BLaER1 (cell line): ENCODE measurements around the gene KHDC3L.
"Not testable (repeated sequence)": the region's sequence is repeated elsewhere in the genome, so short reads cannot be mapped to it uniquely, and the experiment has no call there.

Experiments
- H3K27ac ChIP-seq: shearing (Covaris generic); formaldehyde crosslinking; 2 replicates; pipeline ENCODE4 v1.8.1; 2022
- H3K27me3 ChIP-seq: shearing (Covaris generic); formaldehyde crosslinking; 2 replicates; pipeline ENCODE4 v1.8.1; 2022
- H3K36me3 ChIP-seq: shearing (Covaris generic); formaldehyde crosslinking; 2 replicates; pipeline ENCODE4 v1.8.1; 2022
- H3K4me1 ChIP-seq: shearing (Covaris generic); formaldehyde crosslinking; 2 replicates; pipeline ENCODE4 v1.8.1; 2022
- H3K4me2 ChIP-seq: shearing (Covaris generic); formaldehyde crosslinking; 2 replicates; pipeline ENCODE4 v1.8.1; 2022
- H3K4me3 ChIP-seq: shearing (Covaris generic); formaldehyde crosslinking; 2 replicates; pipeline ENCODE4 v1.8.1; 2022
- H3K9ac ChIP-seq: shearing (Covaris generic); formaldehyde crosslinking; 2 replicates; pipeline ENCODE4 v1.8.1; 2022
- H3K9me3 ChIP-seq: shearing (Covaris generic); formaldehyde crosslinking; 2 replicates; pipeline ENCODE4 v1.8.1; 2022
- H4K20me1 ChIP-seq: shearing (Covaris generic); formaldehyde crosslinking; 2 replicates; pipeline ENCODE4 v1.8.1; 2022
- Cebpa-rat ChIP-seq: shearing (Covaris generic); IDR thresholded peaks from 2 replicates; pipeline ENCODE4 v1.8.1; 2022

KHDC3L gene

GRCh38 chr6:73368675-73369074 is 6.2 kb downstream of the KHDC3L start:
- no peak overlapping the region for H3K27ac ChIP-seq
- no peak for TF ChIP-seq Cebpa-rat
- H3K36me3 ChIP-seq = no peaks in the 10 kb centered on the region

GRCh38 chr6:73369157-73369556 is 6.7 kb downstream of the KHDC3L start:
- H3K4me1 ChIP-seq = no peaks in the 10 kb centered on the region
- H3K36me3 ChIP-seq = no peaks in the 10 kb centered on the region
- no peak overlapping the region for H3K4me3 ChIP-seq
- no peaks in the 10 kb centered on the region for H4K20me1 ChIP-seq
- H3K27ac ChIP-seq = no peak overlapping the region
- no peak overlapping the region for H3K4me2 ChIP-seq
- TF ChIP-seq Cebpa-rat = no peak
- H3K9me3 ChIP-seq = peaks cover 32% of the 10 kb centered on the region
- H3K9ac ChIP-seq = no peak overlapping the region
- H3K27me3 ChIP-seq = no peaks in the 10 kb centered on the region

More at GRCh38 chr6:73368675-73369074, 6.2 kb downstream of the KHDC3L start:
- Histone ChIP-seq H3K9ac (no peak overlapping the region), H3K27me3 (no peaks in the 10 kb centered on the region), H4K20me1 (no peaks in the 10 kb centered on the region), H3K9me3 (peaks cover 37% of the 10 kb centered on the region), H3K4me3 (no peak overlapping the region), H3K4me1 (no peaks in the 10 kb centered on the region), H3K4me2 (no peak overlapping the region)

GRCh38 chr6:73369563-73369962 is 7.1 kb downstream of the KHDC3L start, which contains the start of gene OOEP:
TSS of gene OOEP (minus strand) at chr6:73369897. CDS start at chr6:73369792, 105 bp downstream.
- Histone ChIP-seq H4K20me1 (no peaks in the 10 kb centered on the region), H3K27me3 (no peaks in the 10 kb centered on the region), H3K36me3 (no peaks in the 10 kb centered on the region), H3K4me3 (no peak within 1 kb of the TSS), H3K4me1 (no peaks in the 10 kb centered on the region), H3K4me2 (no peak within 1 kb of the TSS), H3K27ac (no peak within 1 kb of the TSS), H3K9ac (no peak within 1 kb of the TSS), H3K9me3 (peaks cover 28% of the 10 kb centered on the region)
- TF ChIP-seq Cebpa-rat = no peak

GRCh38 chr6:73371984-73372383 is 9.5 kb downstream of the KHDC3L start:
- Histone ChIP-seq H4K20me1 (no peaks in the 10 kb centered on the region), H3K4me2 (no peak overlapping the region)

GRCh38 chr6:73372516-73372915 is 10.1 kb downstream of the KHDC3L start:
- no peaks in the 10 kb centered on the region for H4K20me1 ChIP-seq
- no peak overlapping the region for H3K4me3 ChIP-seq
- H3K4me1 ChIP-seq = no peaks in the 10 kb centered on the region
- peaks cover 27% of the 10 kb centered on the region for H3K9me3 ChIP-seq
- H3K4me2 ChIP-seq = no peak overlapping the region
- H3K27me3 ChIP-seq = no peaks in the 10 kb centered on the region
- no peaks in the 10 kb centered on the region for H3K36me3 ChIP-seq
- no peak for TF ChIP-seq Cebpa-rat
- no peak overlapping the region for H3K27ac ChIP-seq
- H3K9ac ChIP-seq = no peak overlapping the region

More at GRCh38 chr6:73371984-73372383, 9.5 kb downstream of the KHDC3L start:
- Histone ChIP-seq H3K36me3 (no peaks in the 10 kb centered on the region), H3K27me3 (no peaks in the 10 kb centered on the region), H3K9me3 (peaks cover 27% of the 10 kb centered on the region), H3K27ac (no peak overlapping the region), H3K9ac (no peak overlapping the region), H3K4me1 (no peaks in the 10 kb centered on the region), H3K4me3 (no peak overlapping the region)
- no peak for TF ChIP-seq Cebpa-rat

GRCh38 chr6:73375216-73375615 is 12.8 kb downstream of the KHDC3L start:
- Histone ChIP-seq H3K9me3 (peaks cover 21% of the 10 kb centered on the region), H4K20me1 (no peaks in the 10 kb centered on the region)
- TF ChIP-seq Cebpa-rat = no peak

GRCh38 chr6:73377225-73377624 is 14.8 kb downstream of the KHDC3L start:
- Histone ChIP-seq H3K27me3 (no peaks in the 10 kb centered on the region), H3K9me3 (peaks cover 5% of the 10 kb centered on the region), H3K27ac (no peak overlapping the region), H4K20me1 (no peaks in the 10 kb centered on the region), H3K36me3 (no peaks in the 10 kb centered on the region), H3K4me1 (no peaks in the 10 kb centered on the region), H3K4me2 (no peak overlapping the region), H3K9ac (no peak overlapping the region), H3K4me3 (no peak overlapping the region)
- no peak for TF ChIP-seq Cebpa-rat

More at GRCh38 chr6:73375216-73375615, 12.8 kb downstream of the KHDC3L start:
- Histone ChIP-seq H3K36me3 (no peaks in the 10 kb centered on the region), H3K27me3 (no peaks in the 10 kb centered on the region), H3K9ac (no peak overlapping the region), H3K27ac (no peak overlapping the region), H3K4me1 (no peaks in the 10 kb centered on the region), H3K4me2 (no peak overlapping the region), H3K4me3 (no peak overlapping the region)

- H3K4me3 ChIP-seq, H3K4me2 ChIP-seq, H3K27ac ChIP-seq, H3K4me1 ChIP-seq, H3K9me3 ChIP-seq, H3K27me3 ChIP-seq, H4K20me1 ChIP-seq, H3K36me3 ChIP-seq, H3K9ac ChIP-seq: not testable (repeated sequence)
Measured at GRCh38 chr6:73381531-73381930, 19.1 kb downstream of the KHDC3L start.

- Histone ChIP-seq H4K20me1 (no peaks in the 10 kb centered on the region), H3K27me3 (peaks cover under 1% of the 10 kb centered on the region; the same call in 1 of the 2 replicates), H3K4me3 (no peak overlapping the region), H3K27ac (no peak overlapping the region), H3K4me1 (no peaks in the 10 kb centered on the region), H3K9me3 (no peaks in the 10 kb centered on the region), H3K9ac (no peak overlapping the region), H3K4me2 (no peak overlapping the region), H3K36me3 (no peaks in the 10 kb centered on the region)
- TF ChIP-seq Cebpa-rat = no peak
Measured at GRCh38 chr6:73382462-73383113, 20.1 kb downstream of the KHDC3L start.

- Histone ChIP-seq H3K9ac (peak overlapping the region; percentile 32; the same call in 1 of the 2 replicates), H3K27me3 (peaks cover 25% of the 10 kb centered on the region), H3K36me3 (no peaks in the 10 kb centered on the region), H3K4me2 (peak overlapping the region; percentile 83), H4K20me1 (no peaks in the 10 kb centered on the region), H3K4me1 (peaks cover 7% of the 10 kb centered on the region; the same call in 1 of the 2 replicates), H3K9me3 (no peaks in the 10 kb centered on the region), H3K4me3 (peak overlapping the region; percentile 62), H3K27ac (no peak overlapping the region)
- TF ChIP-seq Cebpa-rat = no peak
Measured at GRCh38 chr6:73388433-73388799, 26.0 kb downstream of the KHDC3L start.
